WTC11 (cell line): Measurements from ENCODE around the gene S100A12. TPM values are rescaled to one million over a fixed set of nuclear protein-coding genes. Genes with fewer than 3 reads are reported as not detected.

ENCODE experiments used
- ATAC-seq: fragments of 200-7000 bp; cut with Tn5 transposase; 2 replicates; pipeline ENCODE4 v1.10.0; 2021; ENCODE audit warnings: mild to moderate bottlenecking, moderate library complexity
- CTCF ChIA-PET: fragments of 300-600 bp; sonication (Branson Sonifier 250); formaldehyde crosslinking; loops from one replicate; lab custom pipeline; 2021; ENCODE audit warnings: antibody characterized with exemption; lab: Charles Lee
- POLR2A ChIA-PET: fragments of 350-600 bp; sonication (Branson Sonifier 250); formaldehyde crosslinking; loops from one replicate; lab custom pipeline; 2021; ENCODE audit warnings: antibody characterized with exemption; lab: Charles Lee
- DNase-seq: peaks from one replicate; pipeline ENCODE4 v3.0.0; 2021; ENCODE audit warnings: low spot score
- H3K27ac Mint-ChIP-seq: 2 replicates; pipeline ENCODE4 v1.8.0; 2021; ENCODE audit warnings: mixed read lengths
- H3K27me3 Mint-ChIP-seq: 2 replicates; pipeline ENCODE4 v1.8.0; 2021; ENCODE audit warnings: low read depth, mild to moderate bottlenecking, moderate library complexity, mixed read lengths
- H3K36me3 Mint-ChIP-seq: 2 replicates; pipeline ENCODE4 v1.8.0; 2021; ENCODE audit warnings: mixed read lengths
- H3K4me1 Mint-ChIP-seq: 2 replicates; pipeline ENCODE4 v1.8.0; 2022; ENCODE audit warnings: mixed read lengths
- H3K4me3 Mint-ChIP-seq: 2 replicates; pipeline ENCODE4 v1.8.0; 2021; ENCODE audit warnings: mild to moderate bottlenecking, moderate library complexity, mixed read lengths
- H3K9me3 Mint-ChIP-seq: 2 replicates; pipeline ENCODE4 v1.8.0; 2021; ENCODE audit warnings: mixed read lengths
- ELF4 ChIP-seq: sonication (generic); formaldehyde crosslinking; IDR thresholded peaks from 2 replicates; pipeline ENCODE4 v1.8.1; 2022; ENCODE audit warnings: low read depth, mild to moderate bottlenecking, moderate library complexity, missing genetic modification reagents
- ESRRA ChIP-seq: sonication (generic); formaldehyde crosslinking; IDR thresholded peaks from 2 replicates; pipeline ENCODE4 v1.8.1; 2022; ENCODE audit warnings: mild to moderate bottlenecking, missing genetic modification reagents, borderline replicate concordance
- ETV6 ChIP-seq: sonication (generic); formaldehyde crosslinking; IDR thresholded peaks from 2 replicates; pipeline ENCODE4 v1.8.1; 2022; ENCODE audit warnings: mild to moderate bottlenecking, missing genetic modification reagents
- FOXK1 ChIP-seq: sonication (generic); formaldehyde crosslinking; IDR thresholded peaks from 2 replicates; pipeline ENCODE4 v1.8.0; 2022; ENCODE audit warnings: mild to moderate bottlenecking, moderate library complexity, missing genetic modification reagents
- IRF2 ChIP-seq: sonication (generic); formaldehyde crosslinking; IDR thresholded peaks from 2 replicates; pipeline ENCODE4 v1.8.0; 2022; ENCODE audit warnings: low read depth, missing genetic modification reagents, borderline replicate concordance
- MYBL2 ChIP-seq: sonication (generic); formaldehyde crosslinking; IDR thresholded peaks from 2 replicates; pipeline ENCODE4 v1.8.1; 2023; ENCODE audit warnings: mild to moderate bottlenecking, moderate library complexity, missing genetic modification reagents
- NFE2L1 ChIP-seq: sonication (generic); formaldehyde crosslinking; IDR thresholded peaks from 2 replicates; pipeline ENCODE4 v1.8.1; 2023; ENCODE audit warnings: missing genetic modification reagents
- NR1H2 ChIP-seq: sonication (generic); formaldehyde crosslinking; IDR thresholded peaks from 2 replicates; pipeline ENCODE4 v1.9.0; 2021; ENCODE audit warnings: mild to moderate bottlenecking, moderate library complexity, missing genetic modification reagents
- OVOL2 ChIP-seq: fragments of 250-450 bp; sonication (Bioruptor Pico); IDR thresholded peaks from 2 replicates; pipeline ENCODE4 v1.9.0; 2021; ENCODE audit warnings: mild to moderate bottlenecking, borderline replicate concordance
- SMAD4 ChIP-seq: sonication (generic); formaldehyde crosslinking; IDR thresholded peaks from 2 replicates; pipeline ENCODE4 v1.8.0; 2022; ENCODE audit warnings: mild to moderate bottlenecking, missing genetic modification reagents
- SOX15 ChIP-seq: fragments of 250-450 bp; sonication (Bioruptor Pico); IDR thresholded peaks from 2 replicates; pipeline ENCODE4 v1.9.0; 2021; ENCODE audit warnings: mild to moderate bottlenecking
- TP53 ChIP-seq: sonication (generic); formaldehyde crosslinking; IDR thresholded peaks from 2 replicates; pipeline ENCODE4 v1.8.1; 2023; ENCODE audit warnings: mild to moderate bottlenecking, missing genetic modification reagents
- ZNF219 ChIP-seq: sonication (generic); formaldehyde crosslinking; IDR thresholded peaks from 2 replicates; pipeline ENCODE4 v1.8.0; 2023; ENCODE audit warnings: missing genetic modification reagents, mild to moderate bottlenecking, borderline replicate concordance
- ZNF671 ChIP-seq: fragments of 250-450 bp; sonication (Bioruptor Pico); IDR thresholded peaks from 2 replicates; pipeline ENCODE4 v1.8.0; 2021; ENCODE audit warnings: mild to moderate bottlenecking
- total RNA-seq: library from RNA; stranded (reverse); gene quantifications from 3 replicates; pipeline ENCODE4 v1.2.3, GENCODE V29; 2021
- TF ChIP-seq, protein P1 (sequence below): fragments of 250-450 bp; sonication (Bioruptor Pico); IDR thresholded peaks from 2 replicates; pipeline ENCODE4 v1.9.0; 2021; ENCODE audit warnings: mild to moderate bottlenecking, borderline replicate concordance
- TF ChIP-seq, protein P2 (sequence below): sonication (generic); formaldehyde crosslinking; IDR thresholded peaks from 2 replicates; pipeline ENCODE4 v1.8.0; 2022; ENCODE audit warnings: missing genetic modification reagents
- TF ChIP-seq, protein P3 (sequence below): fragments of 250-450 bp; sonication (Bioruptor Pico); conservative IDR thresholded peaks from 2 replicates; pipeline ENCODE4 v1.9.0; 2021; ENCODE audit warnings: mild to moderate bottlenecking
- TF ChIP-seq, protein P4 (sequence below): sonication (generic); formaldehyde crosslinking; IDR thresholded peaks from 2 replicates; pipeline ENCODE4 v1.8.1; 2022; ENCODE audit warnings: low read depth, mild to moderate bottlenecking, moderate library complexity, missing genetic modification reagents, borderline replicate concordance
- TF ChIP-seq, protein P5 (sequence below): sonication (generic); formaldehyde crosslinking; IDR thresholded peaks from 2 replicates; pipeline ENCODE4 v1.8.0; 2022; ENCODE audit warnings: mild to moderate bottlenecking, missing genetic modification reagents

The S100A12 gene
- total RNA-seq, 1 experiment from 2014 or later, result not detected

DNA sequence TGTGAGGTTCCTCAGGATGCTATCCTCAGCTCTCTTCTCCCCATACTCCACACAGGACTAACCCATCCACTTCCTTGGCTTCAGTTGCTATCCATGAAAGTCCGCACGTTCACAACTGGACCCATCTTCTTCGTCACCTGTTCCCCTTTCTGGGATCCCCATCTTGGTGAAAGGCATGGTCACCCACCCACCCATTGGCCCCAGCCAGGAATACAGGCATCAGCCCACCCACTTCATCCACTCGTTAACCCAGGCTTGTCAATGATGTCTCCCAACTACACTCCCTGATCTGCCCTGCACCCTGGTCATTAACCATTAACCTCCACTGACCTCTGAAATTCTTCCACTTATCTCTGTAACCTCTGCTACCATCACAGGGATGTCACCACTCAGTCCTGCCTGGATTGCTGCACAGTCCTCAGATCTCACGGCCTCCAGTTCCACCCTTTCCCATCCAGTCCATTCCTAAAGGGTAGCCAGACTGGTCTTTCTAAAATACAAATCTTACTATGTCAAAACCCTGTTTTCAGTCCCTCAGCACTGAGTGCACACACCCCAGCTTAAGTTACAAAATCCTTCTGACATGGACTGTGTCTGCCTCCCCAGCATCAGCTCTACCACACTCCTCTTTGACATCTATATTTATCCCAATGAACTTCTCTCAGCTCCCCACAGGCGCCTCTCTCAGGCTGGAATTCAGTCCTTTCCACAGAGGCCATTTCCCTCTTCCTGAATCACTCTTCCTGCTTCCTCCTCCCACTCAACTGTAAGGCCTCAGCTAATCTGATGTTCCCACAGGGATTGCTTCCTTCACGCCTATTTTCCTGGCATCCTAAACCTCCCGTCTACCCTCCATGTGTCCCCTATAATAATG is 37.2 kb downstream of the S100A12 start:
- CTCF ChIA-PET, result interaction anchor here (3.1 kb wide), 2 partner anchors 15 to 17 kb away, joined by 10 to 15 read pairs; no protein-coding TSS in a partner anchor
- H3K27ac Mint-ChIP-seq, result no peak overlapping the region
- POLR2A ChIA-PET, result no interaction called here
- peaks cover 8% of the 10 kb centered on the region; the same call in 1 of the 2 replicates for H3K9me3 Mint-ChIP-seq
- H3K4me3 Mint-ChIP-seq, result no peak overlapping the region
- no peaks in the 10 kb centered on the region for H3K4me1 Mint-ChIP-seq
- DNase-seq, result no peak
- TF ChIP-seq MYBL2 (CRISPR knock-in tag), result no peak
- TF ChIP-seq SOX15 (CRISPR knock-in tag), result no peak
- TF ChIP-seq ZNF671 (CRISPR knock-in tag), result no peak
- TF ChIP-seq, all 79 proteins: peak for 0
- peaks cover 7% of the 10 kb centered on the region for H3K27me3 Mint-ChIP-seq
- no peaks in the 10 kb centered on the region for H3K36me3 Mint-ChIP-seq
- no peak for ATAC-seq

DNA sequence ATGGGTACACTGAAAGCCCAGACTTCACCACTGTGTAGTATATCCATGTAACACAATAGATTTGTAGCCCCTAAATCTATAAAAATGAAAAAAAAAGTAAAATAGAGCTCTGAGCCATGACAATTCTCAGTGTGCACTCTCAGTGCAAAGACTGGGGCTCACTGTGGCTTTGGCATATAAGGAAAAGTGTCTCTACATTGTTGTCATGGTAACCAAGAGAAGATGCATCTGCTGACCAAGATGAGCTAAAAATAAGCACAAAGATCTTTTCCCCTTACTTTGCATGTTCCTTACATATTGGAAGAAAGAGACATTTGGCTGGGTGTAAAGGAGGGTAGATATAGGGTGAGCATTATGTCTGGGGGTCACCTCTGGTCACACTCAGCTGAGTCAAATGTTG is 38.8 kb downstream of the S100A12 start:
- Mint-ChIP-seq H3K27me3 (peaks cover 15% of the 10 kb centered on the region), H3K36me3 (peaks cover under 1% of the 10 kb centered on the region; the same call in 1 of the 2 replicates), H3K9me3 (peaks cover 23% of the 10 kb centered on the region), H3K4me1 (no peaks in the 10 kb centered on the region), H3K4me3 (no peak overlapping the region), H3K27ac (no peak overlapping the region)
- ChIA-PET POLR2A (no interaction called here), CTCF (interaction anchor here (1.6 to 3.1 kb wide), 3 partner anchors 16 to 48 kb away, joined by 5 to 15 read pairs (median 10); no protein-coding TSS in a partner anchor)
- DNase-seq (no peak), ATAC-seq (no peak)
- TF ChIP-seq FOXK1 (CRISPR knock-in tag) (no peak), SMAD4 (CRISPR knock-in tag) (no peak), ESRRA (CRISPR knock-in tag) (no peak), OVOL2 (CRISPR knock-in tag) (no peak), ELF4 (CRISPR knock-in tag) (no peak), IRF2 (CRISPR knock-in tag) (no peak), NR1H2 (CRISPR knock-in tag) (no peak), SOX15 (CRISPR knock-in tag) (no peak), MYBL2 (CRISPR knock-in tag) (no peak), TP53 (CRISPR knock-in tag) (no peak), NFE2L1 (CRISPR knock-in tag) (no peak), ETV6 (no peak), ZNF219 (CRISPR knock-in tag) (no peak)
- TF ChIP-seq, protein P1, sequence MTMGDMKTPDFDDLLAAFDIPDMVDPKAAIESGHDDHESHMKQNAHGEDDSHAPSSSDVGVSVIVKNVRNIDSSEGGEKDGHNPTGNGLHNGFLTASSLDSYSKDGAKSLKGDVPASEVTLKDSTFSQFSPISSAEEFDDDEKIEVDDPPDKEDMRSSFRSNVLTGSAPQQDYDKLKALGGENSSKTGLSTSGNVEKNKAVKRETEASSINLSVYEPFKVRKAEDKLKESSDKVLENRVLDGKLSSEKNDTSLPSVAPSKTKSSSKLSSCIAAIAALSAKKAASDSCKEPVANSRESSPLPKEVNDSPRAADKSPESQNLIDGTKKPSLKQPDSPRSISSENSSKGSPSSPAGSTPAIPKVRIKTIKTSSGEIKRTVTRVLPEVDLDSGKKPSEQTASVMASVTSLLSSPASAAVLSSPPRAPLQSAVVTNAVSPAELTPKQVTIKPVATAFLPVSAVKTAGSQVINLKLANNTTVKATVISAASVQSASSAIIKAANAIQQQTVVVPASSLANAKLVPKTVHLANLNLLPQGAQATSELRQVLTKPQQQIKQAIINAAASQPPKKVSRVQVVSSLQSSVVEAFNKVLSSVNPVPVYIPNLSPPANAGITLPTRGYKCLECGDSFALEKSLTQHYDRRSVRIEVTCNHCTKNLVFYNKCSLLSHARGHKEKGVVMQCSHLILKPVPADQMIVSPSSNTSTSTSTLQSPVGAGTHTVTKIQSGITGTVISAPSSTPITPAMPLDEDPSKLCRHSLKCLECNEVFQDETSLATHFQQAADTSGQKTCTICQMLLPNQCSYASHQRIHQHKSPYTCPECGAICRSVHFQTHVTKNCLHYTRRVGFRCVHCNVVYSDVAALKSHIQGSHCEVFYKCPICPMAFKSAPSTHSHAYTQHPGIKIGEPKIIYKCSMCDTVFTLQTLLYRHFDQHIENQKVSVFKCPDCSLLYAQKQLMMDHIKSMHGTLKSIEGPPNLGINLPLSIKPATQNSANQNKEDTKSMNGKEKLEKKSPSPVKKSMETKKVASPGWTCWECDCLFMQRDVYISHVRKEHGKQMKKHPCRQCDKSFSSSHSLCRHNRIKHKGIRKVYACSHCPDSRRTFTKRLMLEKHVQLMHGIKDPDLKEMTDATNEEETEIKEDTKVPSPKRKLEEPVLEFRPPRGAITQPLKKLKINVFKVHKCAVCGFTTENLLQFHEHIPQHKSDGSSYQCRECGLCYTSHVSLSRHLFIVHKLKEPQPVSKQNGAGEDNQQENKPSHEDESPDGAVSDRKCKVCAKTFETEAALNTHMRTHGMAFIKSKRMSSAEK (CRISPR knock-in tag), result no peak
- TF ChIP-seq, protein P2, sequence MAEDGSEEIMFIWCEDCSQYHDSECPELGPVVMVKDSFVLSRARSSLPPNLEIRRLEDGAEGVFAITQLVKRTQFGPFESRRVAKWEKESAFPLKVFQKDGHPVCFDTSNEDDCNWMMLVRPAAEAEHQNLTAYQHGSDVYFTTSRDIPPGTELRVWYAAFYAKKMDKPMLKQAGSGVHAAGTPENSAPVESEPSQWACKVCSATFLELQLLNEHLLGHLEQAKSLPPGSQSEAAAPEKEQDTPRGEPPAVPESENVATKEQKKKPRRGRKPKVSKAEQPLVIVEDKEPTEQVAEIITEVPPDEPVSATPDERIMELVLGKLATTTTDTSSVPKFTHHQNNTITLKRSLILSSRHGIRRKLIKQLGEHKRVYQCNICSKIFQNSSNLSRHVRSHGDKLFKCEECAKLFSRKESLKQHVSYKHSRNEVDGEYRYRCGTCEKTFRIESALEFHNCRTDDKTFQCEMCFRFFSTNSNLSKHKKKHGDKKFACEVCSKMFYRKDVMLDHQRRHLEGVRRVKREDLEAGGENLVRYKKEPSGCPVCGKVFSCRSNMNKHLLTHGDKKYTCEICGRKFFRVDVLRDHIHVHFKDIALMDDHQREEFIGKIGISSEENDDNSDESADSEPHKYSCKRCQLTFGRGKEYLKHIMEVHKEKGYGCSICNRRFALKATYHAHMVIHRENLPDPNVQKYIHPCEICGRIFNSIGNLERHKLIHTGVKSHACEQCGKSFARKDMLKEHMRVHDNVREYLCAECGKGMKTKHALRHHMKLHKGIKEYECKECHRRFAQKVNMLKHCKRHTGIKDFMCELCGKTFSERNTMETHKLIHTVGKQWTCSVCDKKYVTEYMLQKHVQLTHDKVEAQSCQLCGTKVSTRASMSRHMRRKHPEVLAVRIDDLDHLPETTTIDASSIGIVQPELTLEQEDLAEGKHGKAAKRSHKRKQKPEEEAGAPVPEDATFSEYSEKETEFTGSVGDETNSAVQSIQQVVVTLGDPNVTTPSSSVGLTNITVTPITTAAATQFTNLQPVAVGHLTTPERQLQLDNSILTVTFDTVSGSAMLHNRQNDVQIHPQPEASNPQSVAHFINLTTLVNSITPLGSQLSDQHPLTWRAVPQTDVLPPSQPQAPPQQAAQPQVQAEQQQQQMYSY (CRISPR knock-in tag), result no peak
- TF ChIP-seq, protein P3, sequence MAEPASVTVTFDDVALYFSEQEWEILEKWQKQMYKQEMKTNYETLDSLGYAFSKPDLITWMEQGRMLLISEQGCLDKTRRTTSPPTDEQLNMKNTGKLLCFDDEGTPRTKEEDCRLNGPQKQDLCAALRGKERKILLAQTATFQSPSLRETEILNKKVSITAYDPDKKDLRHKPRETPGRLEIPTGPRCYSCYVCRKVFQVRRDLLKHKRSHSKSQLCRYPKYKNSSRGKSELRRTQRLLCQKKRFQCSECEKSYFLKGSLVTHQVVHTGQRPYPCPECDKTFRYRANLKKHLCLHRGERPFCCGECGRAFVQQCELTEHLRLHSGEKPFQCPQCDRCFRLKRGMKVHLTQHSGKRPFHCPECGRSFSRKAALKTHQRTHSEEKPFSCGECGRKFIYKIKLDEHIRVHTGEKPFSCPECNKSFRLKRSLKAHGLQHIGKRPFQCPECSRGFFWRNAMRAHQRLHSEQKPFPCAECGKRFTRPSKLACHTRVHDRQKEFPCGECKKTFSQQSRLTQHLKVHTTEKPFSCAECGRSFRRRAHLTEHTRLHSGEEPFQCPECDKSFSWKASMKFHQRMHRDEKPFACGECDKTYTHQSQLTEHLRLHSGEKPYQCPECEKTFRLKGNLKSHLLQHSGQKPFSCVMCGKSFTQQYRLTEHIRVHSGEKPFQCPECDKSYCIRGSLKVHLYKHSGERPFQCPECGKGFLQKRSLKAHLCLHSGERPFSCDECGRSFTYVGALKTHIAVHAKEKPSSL (CRISPR knock-in tag), result no peak
- TF ChIP-seq, protein P4, sequence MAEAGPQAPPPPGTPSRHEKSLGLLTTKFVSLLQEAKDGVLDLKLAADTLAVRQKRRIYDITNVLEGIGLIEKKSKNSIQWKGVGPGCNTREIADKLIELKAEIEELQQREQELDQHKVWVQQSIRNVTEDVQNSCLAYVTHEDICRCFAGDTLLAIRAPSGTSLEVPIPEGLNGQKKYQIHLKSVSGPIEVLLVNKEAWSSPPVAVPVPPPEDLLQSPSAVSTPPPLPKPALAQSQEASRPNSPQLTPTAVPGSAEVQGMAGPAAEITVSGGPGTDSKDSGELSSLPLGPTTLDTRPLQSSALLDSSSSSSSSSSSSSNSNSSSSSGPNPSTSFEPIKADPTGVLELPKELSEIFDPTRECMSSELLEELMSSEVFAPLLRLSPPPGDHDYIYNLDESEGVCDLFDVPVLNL (CRISPR knock-in tag), result no peak
- TF ChIP-seq, protein P5, sequence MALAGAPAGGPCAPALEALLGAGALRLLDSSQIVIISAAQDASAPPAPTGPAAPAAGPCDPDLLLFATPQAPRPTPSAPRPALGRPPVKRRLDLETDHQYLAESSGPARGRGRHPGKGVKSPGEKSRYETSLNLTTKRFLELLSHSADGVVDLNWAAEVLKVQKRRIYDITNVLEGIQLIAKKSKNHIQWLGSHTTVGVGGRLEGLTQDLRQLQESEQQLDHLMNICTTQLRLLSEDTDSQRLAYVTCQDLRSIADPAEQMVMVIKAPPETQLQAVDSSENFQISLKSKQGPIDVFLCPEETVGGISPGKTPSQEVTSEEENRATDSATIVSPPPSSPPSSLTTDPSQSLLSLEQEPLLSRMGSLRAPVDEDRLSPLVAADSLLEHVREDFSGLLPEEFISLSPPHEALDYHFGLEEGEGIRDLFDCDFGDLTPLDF (CRISPR knock-in tag), result no peak
